Thyroid gland (tissue), 4 donors: ENCODE measurements around the gene SOWAHA.

Source experiments
- POLR2A ChIP-seq, 2 donors: fragments of 450-650 bp; IDR thresholded peaks; one replicate each; pipeline ENCODE4 v1.6.1; 2017; ENCODE audit warnings: antibody characterized with exemption in 2 of 2, mild to moderate bottlenecking in 2 of 2, moderate library complexity in 1 of 2
- TF ChIP-seq, protein P1 (sequence below), 6 experiments: fragments of 200-600 bp in 3 of 6; fragments of 450-650 bp in 3 of 6; sonication (generic) in 3 of 6; IDR thresholded peaks; one replicate each; pipeline ENCODE4 v1.5.1; 2016 to 2019; ENCODE audit warnings: antibody characterized with exemption in 6 of 6, mild to moderate bottlenecking in 2 of 6, inconsistent platforms in 1 of 6, moderate library complexity in 1 of 6

DNA sequence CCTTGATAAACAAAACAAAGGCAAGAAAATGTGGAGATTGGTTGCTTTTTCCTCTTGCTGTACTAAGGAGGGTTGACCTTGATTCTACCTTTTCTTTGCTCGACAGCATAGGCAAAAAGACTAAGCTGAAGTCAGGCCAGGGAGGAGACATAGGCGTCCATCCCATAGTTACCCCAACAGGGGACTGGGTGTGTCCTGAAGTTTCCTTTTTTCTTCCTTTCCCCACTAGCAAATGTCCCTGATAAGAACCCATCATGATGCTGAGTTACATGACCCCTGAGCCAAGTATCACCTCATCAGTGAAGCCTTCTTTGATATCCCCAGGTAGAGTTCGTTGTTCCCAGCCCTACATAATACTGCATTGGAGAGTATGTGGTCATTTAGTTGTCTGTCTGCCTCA, 27.2 kb downstream of the SOWAHA start:
- TF ChIP-seq, protein P1, sequence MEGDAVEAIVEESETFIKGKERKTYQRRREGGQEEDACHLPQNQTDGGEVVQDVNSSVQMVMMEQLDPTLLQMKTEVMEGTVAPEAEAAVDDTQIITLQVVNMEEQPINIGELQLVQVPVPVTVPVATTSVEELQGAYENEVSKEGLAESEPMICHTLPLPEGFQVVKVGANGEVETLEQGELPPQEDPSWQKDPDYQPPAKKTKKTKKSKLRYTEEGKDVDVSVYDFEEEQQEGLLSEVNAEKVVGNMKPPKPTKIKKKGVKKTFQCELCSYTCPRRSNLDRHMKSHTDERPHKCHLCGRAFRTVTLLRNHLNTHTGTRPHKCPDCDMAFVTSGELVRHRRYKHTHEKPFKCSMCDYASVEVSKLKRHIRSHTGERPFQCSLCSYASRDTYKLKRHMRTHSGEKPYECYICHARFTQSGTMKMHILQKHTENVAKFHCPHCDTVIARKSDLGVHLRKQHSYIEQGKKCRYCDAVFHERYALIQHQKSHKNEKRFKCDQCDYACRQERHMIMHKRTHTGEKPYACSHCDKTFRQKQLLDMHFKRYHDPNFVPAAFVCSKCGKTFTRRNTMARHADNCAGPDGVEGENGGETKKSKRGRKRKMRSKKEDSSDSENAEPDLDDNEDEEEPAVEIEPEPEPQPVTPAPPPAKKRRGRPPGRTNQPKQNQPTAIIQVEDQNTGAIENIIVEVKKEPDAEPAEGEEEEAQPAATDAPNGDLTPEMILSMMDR (IDR thresholded peaks at IDR 0.05): no peak
- TF ChIP-seq POLR2A (IDR thresholded peaks at IDR 0.05): no peak
